K562 (cell line): ENCODE data around the gene KRTAP9-3.
"Not testable (repeated sequence)": the region's sequence is repeated elsewhere in the genome, so short reads cannot be mapped to it uniquely, and the experiment has no call there.

Experiments used
- ATF3 ChIP-seq, 2 experiments: fragments of 450-650 bp in 1 of 2; sonication (generic) in 1 of 2; formaldehyde crosslinking in 1 of 2; IDR thresholded peaks in 1 of 2; conservative IDR thresholded peaks in 1 of 2; 2 replicates each; pipeline versions ENCODE4 v1.6.1 to v1.8.1; 2016 to 2023; ENCODE audit warnings: mild to moderate bottlenecking in 2 of 2, moderate library complexity in 2 of 2, inconsistent platforms in 1 of 2, missing genetic modification reagents in 1 of 2
- EP300 ChIP-seq: IDR thresholded peaks from 2 replicates; pipeline ENCODE4 v1.6.1; 2012; ENCODE audit warnings: low read length, improper control_type of control experiment
- POLR2AphosphoS5 ChIP-seq: IDR thresholded peaks from 2 replicates; pipeline ENCODE4 v1.6.1; 2011; ENCODE audit warnings: mild to moderate bottlenecking, low read depth, low read length, moderate library complexity; ENCODE audit not compliant: control insufficient read depth, insufficient read depth
- RAD21 ChIP-seq, 2 experiments: fragments of 250-450 bp in 1 of 2; fragments of 450-650 bp in 1 of 2; sonication (Bioruptor Pico) in 1 of 2; formaldehyde crosslinking in 1 of 2; IDR thresholded peaks in 1 of 2; conservative IDR thresholded peaks in 1 of 2; 2 replicates each; pipeline versions ENCODE4 v1.4.0 to v1.8.0; 2020 to 2022; ENCODE audit warnings: mild to moderate bottlenecking in 2 of 2, moderate library complexity in 1 of 2
- ZNF57 ChIP-seq: fragments of 450-650 bp; formaldehyde crosslinking; IDR thresholded peaks from 2 replicates; pipeline ENCODE4 v1.4.0; 2020; ENCODE audit warnings: mild to moderate bottlenecking, moderate library complexity
- TF ChIP-seq, protein P1 (sequence below): sonication (generic); formaldehyde crosslinking; IDR thresholded peaks from 2 replicates; pipeline ENCODE4 v1.8.1; 2022; ENCODE audit warnings: missing genetic modification reagents
- TF ChIP-seq, protein P2 (sequence below), 3 experiments: IDR thresholded peaks in 2 of 3; conservative IDR thresholded peaks in 1 of 3; 2 replicates each; pipeline ENCODE4 v1.5.1; 2011 to 2012; ENCODE audit warnings: low read length in 3 of 3, mild to moderate bottlenecking in 3 of 3, control low read depth in 2 of 3, improper control_type of control experiment in 1 of 3, inconsistent platforms in 1 of 3, low read depth in 1 of 3, mixed read lengths in 1 of 3, moderate library complexity in 1 of 3; ENCODE audit not compliant: insufficient read depth in 2 of 3

DNA sequence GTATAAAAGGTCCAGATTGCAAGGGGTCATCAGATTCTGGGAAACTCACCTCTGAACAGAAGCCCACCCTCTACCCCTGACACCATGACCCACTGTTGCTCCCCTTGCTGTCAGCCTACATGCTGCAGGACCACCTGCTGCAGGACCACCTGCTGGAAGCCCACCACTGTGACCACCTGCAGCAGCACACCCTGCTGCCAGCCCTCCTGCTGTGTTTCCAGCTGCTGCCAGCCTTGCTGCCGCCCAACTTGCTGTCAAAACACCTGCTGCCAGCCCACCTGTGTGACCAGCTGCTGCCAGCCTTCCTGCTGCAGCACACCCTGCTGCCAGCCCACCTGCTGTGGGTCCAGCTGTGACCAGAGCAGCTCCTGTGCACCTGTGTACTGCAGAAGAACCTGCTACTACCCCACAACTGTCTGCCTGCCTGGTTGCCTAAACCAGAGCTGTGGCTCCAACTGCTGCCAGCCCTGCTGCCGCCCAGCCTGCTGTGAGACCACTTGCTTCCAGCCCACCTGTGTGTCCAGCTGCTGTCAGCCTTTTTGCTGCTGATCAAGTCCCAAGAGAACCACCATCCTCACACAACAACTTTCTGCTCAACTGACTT lies 17.5 kb downstream of the KRTAP9-3 start, which contains the start of gene KRTAP9-4:
- TF ChIP-seq ATF3 (IDR thresholded peaks at IDR 0.05); ATF3 (CRISPR knock-in tag; conservative IDR thresholded peaks at IDR 0.05); RAD21 (CRISPR knock-in tag; conservative IDR thresholded peaks at IDR 0.05 in 1 of 2, IDR thresholded peaks at IDR 0.05 in 1 of 2); POLR2AphosphoS5; EP300; ZNF57 (CRISPR knock-in tag): not testable (repeated sequence)
- TF ChIP-seq, protein P1, sequence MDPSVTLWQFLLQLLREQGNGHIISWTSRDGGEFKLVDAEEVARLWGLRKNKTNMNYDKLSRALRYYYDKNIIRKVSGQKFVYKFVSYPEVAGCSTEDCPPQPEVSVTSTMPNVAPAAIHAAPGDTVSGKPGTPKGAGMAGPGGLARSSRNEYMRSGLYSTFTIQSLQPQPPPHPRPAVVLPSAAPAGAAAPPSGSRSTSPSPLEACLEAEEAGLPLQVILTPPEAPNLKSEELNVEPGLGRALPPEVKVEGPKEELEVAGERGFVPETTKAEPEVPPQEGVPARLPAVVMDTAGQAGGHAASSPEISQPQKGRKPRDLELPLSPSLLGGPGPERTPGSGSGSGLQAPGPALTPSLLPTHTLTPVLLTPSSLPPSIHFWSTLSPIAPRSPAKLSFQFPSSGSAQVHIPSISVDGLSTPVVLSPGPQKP (CRISPR knock-in tag) = not testable (repeated sequence)
- TF ChIP-seq, protein P2, sequence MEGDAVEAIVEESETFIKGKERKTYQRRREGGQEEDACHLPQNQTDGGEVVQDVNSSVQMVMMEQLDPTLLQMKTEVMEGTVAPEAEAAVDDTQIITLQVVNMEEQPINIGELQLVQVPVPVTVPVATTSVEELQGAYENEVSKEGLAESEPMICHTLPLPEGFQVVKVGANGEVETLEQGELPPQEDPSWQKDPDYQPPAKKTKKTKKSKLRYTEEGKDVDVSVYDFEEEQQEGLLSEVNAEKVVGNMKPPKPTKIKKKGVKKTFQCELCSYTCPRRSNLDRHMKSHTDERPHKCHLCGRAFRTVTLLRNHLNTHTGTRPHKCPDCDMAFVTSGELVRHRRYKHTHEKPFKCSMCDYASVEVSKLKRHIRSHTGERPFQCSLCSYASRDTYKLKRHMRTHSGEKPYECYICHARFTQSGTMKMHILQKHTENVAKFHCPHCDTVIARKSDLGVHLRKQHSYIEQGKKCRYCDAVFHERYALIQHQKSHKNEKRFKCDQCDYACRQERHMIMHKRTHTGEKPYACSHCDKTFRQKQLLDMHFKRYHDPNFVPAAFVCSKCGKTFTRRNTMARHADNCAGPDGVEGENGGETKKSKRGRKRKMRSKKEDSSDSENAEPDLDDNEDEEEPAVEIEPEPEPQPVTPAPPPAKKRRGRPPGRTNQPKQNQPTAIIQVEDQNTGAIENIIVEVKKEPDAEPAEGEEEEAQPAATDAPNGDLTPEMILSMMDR (IDR thresholded peaks at IDR 0.05 in 2 of 3, conservative IDR thresholded peaks at IDR 0.05 in 1 of 3; ENCODE audit: insufficient read depth in 2 of 3, low read depth in 1 of 3, low read length in 3 of 3) = not testable (repeated sequence)
